ENCODE results near the gene UBTF. TPM values are rescaled to one million over a fixed set of nuclear protein-coding genes. Genes with fewer than 3 reads are reported as not detected.

UBTF gene
- polyA plus RNA-seq, 1 donor (not counting 4 experiments of a cell fraction or from before 2014, with no cell fraction given), result 23.0 TPM

GRCh38 chr17:44213403-44214229, 5.9 kb downstream of the UBTF start:
- Histone ChIP-seq H3K9me1 (ENCODE audit: control insufficient read depth, extremely low read depth, insufficient read depth, low read length) (no peaks in the 10 kb centered on the region), H4K20me1 (ENCODE audit: control insufficient read depth, extremely low read depth, insufficient read depth, low read length) (no peaks in the 10 kb centered on the region), H3K79me2 (ENCODE audit: control insufficient read depth, insufficient read depth, low read length) (peaks cover 19% of the 10 kb centered on the region), H3K4me2 (ENCODE audit: control insufficient read depth, extremely low read depth, insufficient read depth, low read depth, low read length) (no peak overlapping the region), H3K4me3 (ENCODE audit: control insufficient read depth in 2 of 3, extremely low read depth in 1 of 3, insufficient read depth in 2 of 3, low read depth in 1 of 3, low read length in 3 of 3) (no peak overlapping the region), H3K27me3 (ENCODE audit: control insufficient read depth, extremely low read depth, insufficient read depth, low read length) (no peaks in the 10 kb centered on the region), H3K9ac (ENCODE audit: control insufficient read depth, extremely low read depth, insufficient read depth, low read length) (no peak overlapping the region), H2AFZ (ENCODE audit: control insufficient read depth, low read length) (no peak overlapping the region), H3K9me3 (ENCODE audit: control insufficient read depth, low read depth, low read length) (no peaks in the 10 kb centered on the region), H3K27ac (ENCODE audit: control insufficient read depth, insufficient read depth, low read length) (no peak overlapping the region), H3K4me1 (ENCODE audit: control insufficient read depth, extremely low read depth, insufficient read depth, low read length) (peaks cover 35% of the 10 kb centered on the region), H3K36me3 (ENCODE audit: control insufficient read depth in 2 of 2, extremely low read depth in 1 of 2, insufficient read depth in 2 of 2, low read length in 2 of 2) (peaks cover 42 to 53% of the 10 kb centered on the region in 2 experiments)
- no peak for DNase-seq (ENCODE audit: low read depth, low spot score)
- TF ChIP-seq, protein P1, sequence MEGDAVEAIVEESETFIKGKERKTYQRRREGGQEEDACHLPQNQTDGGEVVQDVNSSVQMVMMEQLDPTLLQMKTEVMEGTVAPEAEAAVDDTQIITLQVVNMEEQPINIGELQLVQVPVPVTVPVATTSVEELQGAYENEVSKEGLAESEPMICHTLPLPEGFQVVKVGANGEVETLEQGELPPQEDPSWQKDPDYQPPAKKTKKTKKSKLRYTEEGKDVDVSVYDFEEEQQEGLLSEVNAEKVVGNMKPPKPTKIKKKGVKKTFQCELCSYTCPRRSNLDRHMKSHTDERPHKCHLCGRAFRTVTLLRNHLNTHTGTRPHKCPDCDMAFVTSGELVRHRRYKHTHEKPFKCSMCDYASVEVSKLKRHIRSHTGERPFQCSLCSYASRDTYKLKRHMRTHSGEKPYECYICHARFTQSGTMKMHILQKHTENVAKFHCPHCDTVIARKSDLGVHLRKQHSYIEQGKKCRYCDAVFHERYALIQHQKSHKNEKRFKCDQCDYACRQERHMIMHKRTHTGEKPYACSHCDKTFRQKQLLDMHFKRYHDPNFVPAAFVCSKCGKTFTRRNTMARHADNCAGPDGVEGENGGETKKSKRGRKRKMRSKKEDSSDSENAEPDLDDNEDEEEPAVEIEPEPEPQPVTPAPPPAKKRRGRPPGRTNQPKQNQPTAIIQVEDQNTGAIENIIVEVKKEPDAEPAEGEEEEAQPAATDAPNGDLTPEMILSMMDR (optimal IDR thresholded peaks at IDR 0.05 in 1 of 3, IDR thresholded peaks at IDR 0.05 in 1 of 3, conservative IDR thresholded peaks at IDR 0.05 in 1 of 3; ENCODE audit: extremely low read depth in 1 of 3, insufficient read depth in 2 of 3, low read length in 3 of 3), result no peak
- no peak for TF ChIP-seq EZH2 (IDR thresholded peaks at IDR 0.05; ENCODE audit: low read length)
- dilution Hi-C loops (cut with MboI; ENCODE audit: extremely low pct_ligation_motif_present, low sequenced_read_pairs), result no loop called here
- FAIRE-seq, result no peak

- no peak for FAIRE-seq
- H3K4me3 ChIP-seq (ENCODE audit: control insufficient read depth in 2 of 3, extremely low read depth in 1 of 3, insufficient read depth in 2 of 3, low read depth in 1 of 3, low read length in 3 of 3), result no peak overlapping the region
- H3K36me3 ChIP-seq (ENCODE audit: control insufficient read depth in 2 of 2, extremely low read depth in 1 of 2, insufficient read depth in 2 of 2, low read length in 2 of 2), result peaks cover 42 to 54% of the 10 kb centered on the region in 2 experiments
- H3K4me2 ChIP-seq (ENCODE audit: control insufficient read depth, extremely low read depth, insufficient read depth, low read depth, low read length), result no peak overlapping the region
- no peaks in the 10 kb centered on the region for H3K27me3 ChIP-seq (ENCODE audit: control insufficient read depth, extremely low read depth, insufficient read depth, low read length)
- H3K4me1 ChIP-seq (ENCODE audit: control insufficient read depth, extremely low read depth, insufficient read depth, low read length), result peaks cover 39% of the 10 kb centered on the region
- peaks cover 14% of the 10 kb centered on the region for H3K79me2 ChIP-seq (ENCODE audit: control insufficient read depth, insufficient read depth, low read length)
- no peak overlapping the region for H3K27ac ChIP-seq (ENCODE audit: control insufficient read depth, insufficient read depth, low read length)
- H2AFZ ChIP-seq (ENCODE audit: control insufficient read depth, low read length), result no peak overlapping the region
- dilution Hi-C loops (cut with MboI; ENCODE audit: extremely low pct_ligation_motif_present, low sequenced_read_pairs), result no loop called here
- no peak overlapping the region for H3K9ac ChIP-seq (ENCODE audit: control insufficient read depth, extremely low read depth, insufficient read depth, low read length)
- H3K9me1 ChIP-seq (ENCODE audit: control insufficient read depth, extremely low read depth, insufficient read depth, low read length), result no peaks in the 10 kb centered on the region
- H4K20me1 ChIP-seq (ENCODE audit: control insufficient read depth, extremely low read depth, insufficient read depth, low read length), result no peaks in the 10 kb centered on the region
- H3K9me3 ChIP-seq (ENCODE audit: control insufficient read depth, low read depth, low read length), result no peaks in the 10 kb centered on the region
- TF ChIP-seq, protein P1 (optimal IDR thresholded peaks at IDR 0.05 in 1 of 3, IDR thresholded peaks at IDR 0.05 in 1 of 3, conservative IDR thresholded peaks at IDR 0.05 in 1 of 3; ENCODE audit: extremely low read depth in 1 of 3, insufficient read depth in 2 of 3, low read length in 3 of 3), result no peak
- no peak for TF ChIP-seq EZH2 (IDR thresholded peaks at IDR 0.05; ENCODE audit: low read length)
- DNase-seq (ENCODE audit: low read depth, low spot score), result no peak
Observed at GRCh38 chr17:44212507-44213402, 6.7 kb downstream of the UBTF start.
